ENCODE data around the gene BRINP2.
"Not testable (repeated sequence)": the region's sequence is repeated elsewhere in the genome, so short reads cannot be mapped to it uniquely, and the experiment has no call there.

Gene BRINP2

DNA sequence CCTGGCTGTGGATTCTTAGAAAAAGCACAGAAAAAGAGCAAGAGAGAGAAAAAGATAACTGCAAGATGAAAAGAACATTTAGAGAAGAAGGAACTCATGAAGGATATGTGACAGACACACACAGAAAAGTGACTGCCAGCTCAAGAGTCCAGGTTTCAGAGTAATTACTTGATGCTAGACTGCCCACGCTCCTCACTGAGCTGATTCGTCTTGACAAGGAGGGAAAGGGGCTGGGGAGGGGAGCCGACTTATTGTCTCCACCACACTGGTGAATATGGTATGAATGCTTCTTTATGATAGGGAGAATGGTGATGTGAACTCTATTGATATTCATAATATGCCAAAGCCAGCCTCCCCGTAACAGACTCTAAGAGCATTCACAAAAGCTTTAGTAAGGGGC is 140.4 kb downstream of the BRINP2 start:
- DNase-seq (ENCODE audit: low read depth in 2 of 3, low spot score in 2 of 3) = no peak

DNA sequence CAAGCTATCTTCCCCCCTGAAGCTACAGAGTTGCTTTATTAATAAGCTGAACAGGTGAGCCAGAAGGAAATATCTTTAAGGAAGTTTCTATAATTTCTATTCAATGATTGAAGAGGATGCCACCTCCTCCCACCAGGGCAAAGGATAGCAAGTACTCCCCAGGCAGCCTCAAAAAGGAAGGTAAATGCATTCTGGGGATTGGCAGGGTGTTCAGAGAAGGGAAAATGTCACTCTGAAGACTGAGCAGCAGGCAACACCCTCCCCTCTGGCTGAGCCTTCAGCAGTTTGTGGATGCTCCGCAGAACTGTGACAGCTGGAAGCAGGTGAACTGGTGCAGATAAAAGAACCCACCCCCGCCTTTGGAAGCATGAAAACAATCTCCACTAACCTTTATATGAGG is 140.8 kb downstream of the BRINP2 start:
- no peak for DNase-seq (ENCODE audit: low read depth in 2 of 3, low spot score in 2 of 3)

DNA sequence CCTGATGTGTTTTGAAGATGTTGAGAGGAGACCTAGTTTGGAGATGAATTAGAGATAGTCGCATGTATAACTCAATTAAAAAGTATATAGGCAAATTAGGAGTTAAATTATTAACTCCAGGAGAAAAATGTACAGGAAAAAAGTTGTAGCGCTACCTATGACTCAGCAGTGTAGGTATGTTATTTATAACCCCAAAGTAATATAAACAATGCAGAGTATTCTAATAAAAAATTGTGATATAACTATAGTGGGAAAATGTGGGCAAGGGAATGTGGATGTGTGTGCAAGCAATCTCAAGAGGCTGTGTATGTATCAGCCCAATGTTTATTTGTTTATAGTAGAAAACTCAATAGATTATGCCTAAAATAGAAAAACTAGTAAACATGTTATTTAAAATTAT is 144.5 kb downstream of the BRINP2 start:
- DNase-seq (ENCODE audit: low read depth in 2 of 3, low spot score in 2 of 3) = no peak

DNA sequence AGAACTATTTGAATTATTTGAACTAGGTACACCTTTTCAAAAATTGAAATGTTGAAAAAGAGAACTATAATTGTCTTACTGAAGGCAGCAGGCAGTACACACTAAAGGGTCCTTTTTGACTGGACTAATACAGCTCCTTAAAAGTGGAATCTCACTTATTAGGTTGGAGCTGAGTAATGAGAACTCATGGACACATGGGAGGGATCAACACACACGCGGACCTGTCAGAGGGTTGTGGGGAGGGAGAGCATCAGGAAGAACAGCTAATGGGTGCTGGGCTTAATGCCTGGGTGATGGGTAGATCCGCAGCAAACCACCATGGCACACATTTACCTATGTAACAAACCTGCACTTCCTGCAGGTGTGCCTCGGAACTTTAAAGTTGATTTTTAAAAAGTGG is 145.0 kb downstream of the BRINP2 start:
- DNase-seq (ENCODE audit: low read depth in 2 of 3, low spot score in 2 of 3) = no peak

DNA sequence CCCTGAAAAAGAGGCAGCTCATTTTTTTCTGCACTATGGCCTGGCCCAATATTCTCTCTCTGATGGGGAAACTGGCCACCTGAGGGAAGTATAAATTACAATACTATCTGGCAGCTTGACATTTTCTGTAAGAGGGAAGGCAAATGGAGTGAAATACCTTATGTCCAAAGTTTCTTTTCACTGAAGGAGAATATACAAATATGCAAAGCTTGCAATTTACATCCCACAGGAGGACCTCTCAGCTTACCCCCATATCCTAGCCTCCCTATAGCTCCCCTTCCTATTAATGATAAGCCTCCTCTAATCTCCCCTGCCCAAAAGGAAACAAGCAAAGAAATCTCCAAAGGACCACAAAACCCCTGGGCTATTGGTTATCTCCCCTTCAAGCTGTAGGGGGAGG is 150.7 kb downstream of the BRINP2 start:
- not testable (repeated sequence) for DNase-seq (ENCODE audit: low read depth in 2 of 3, low spot score in 2 of 3)

DNA sequence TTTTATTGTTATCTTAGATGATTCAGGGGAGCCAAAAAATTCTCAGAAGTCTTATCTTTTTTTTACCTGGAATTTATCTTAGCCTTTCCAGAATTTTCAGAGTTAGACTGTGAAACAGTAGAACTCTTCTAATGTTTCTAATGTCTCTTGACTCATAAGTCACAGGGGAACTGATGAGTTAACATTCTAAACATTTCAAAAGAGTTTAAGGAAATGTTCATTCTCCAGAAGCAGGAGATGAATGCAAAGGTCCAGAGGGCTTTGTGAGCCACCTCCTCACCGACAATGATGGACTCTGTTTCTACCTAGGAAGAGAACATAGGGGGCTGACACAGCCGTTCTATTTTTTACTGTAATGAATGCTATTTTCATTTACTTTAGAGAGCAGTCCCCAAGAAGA is 157.5 kb downstream of the BRINP2 start:
- DNase-seq (ENCODE audit: low read depth in 2 of 3, low spot score in 2 of 3) = no peak

DNA sequence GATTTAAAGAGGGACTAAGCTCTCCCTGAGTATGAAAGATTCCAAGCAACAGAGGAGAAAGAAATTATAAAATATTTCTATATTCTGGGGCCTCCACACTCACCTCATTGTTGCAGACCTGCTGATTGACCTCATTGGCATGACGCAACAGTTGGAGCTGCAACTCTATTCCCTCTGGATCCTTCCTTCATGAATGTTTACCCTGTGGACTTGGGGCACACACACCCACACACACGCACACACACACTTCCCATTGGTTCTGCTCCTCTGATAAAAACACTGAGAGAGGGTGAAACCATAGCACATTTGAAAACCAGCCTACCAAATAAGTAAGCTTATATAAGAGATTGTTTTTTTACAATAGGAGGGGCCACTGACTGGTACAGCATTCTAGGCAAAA is 159.1 kb downstream of the BRINP2 start:
- no peak for DNase-seq (ENCODE audit: low read depth in 2 of 3, low spot score in 2 of 3)

Measured in activated CD8-positive, alpha-beta memory T cell treated with anti-CD3 and anti-CD28 coated beads for 48 hours (primary cell).